MG63 (cell line): ENCODE measurements around the gene JPT1. TPM values are rescaled to one million over a fixed set of nuclear protein-coding genes. Genes with fewer than 3 reads are reported as not detected.

ENCODE experiments used
- DNase-seq: peaks from one replicate; pipeline ENCODE4 v3.0.0-alpha.2; 2020
- H3K27me3 ChIP-seq: fragments of 250-450 bp; sonication (Bioruptor Pico); 2 replicates; pipeline ENCODE4 v1.5.1; 2020; ENCODE audit warnings: mild to moderate bottlenecking, moderate library complexity
- H3K36me3 ChIP-seq: fragments of 250-450 bp; sonication (Bioruptor Pico); 2 replicates; pipeline ENCODE4 v1.5.1; 2020; ENCODE audit warnings: mild to moderate bottlenecking, moderate library complexity
- H3K4me3 ChIP-seq: fragments of 250-450 bp; sonication (Bioruptor Pico); 2 replicates; pipeline ENCODE4 v1.5.1; 2020; ENCODE audit warnings: mild to moderate bottlenecking, moderate library complexity
- H3K9me3 ChIP-seq: fragments of 250-450 bp; sonication (Bioruptor Pico); 2 replicates; pipeline ENCODE4 v1.5.1; 2020; ENCODE audit warnings: mild to moderate bottlenecking, moderate library complexity
- total RNA-seq: library from RNA; depleted of rRNA; stranded (reverse); fragments of >200 nt; shearing (Covaris generic); gene quantifications from 2 replicates; pipeline ENCODE4 v1.2.3, GENCODE V29; 2014; ENCODE audit warnings: low replicate concordance

Gene JPT1
- total RNA-seq, 1 experiment from 2014 or later: 285 TPM

- peaks cover under 1% of the 10 kb centered on the region; the same call in 1 of the 2 replicates for H3K9me3 ChIP-seq
- H3K36me3 ChIP-seq: peaks cover 24% of the 10 kb centered on the region
- no peaks in the 10 kb centered on the region for H3K27me3 ChIP-seq
- no peak for DNase-seq
- no peak overlapping the region for H3K4me3 ChIP-seq
These were observed 36.0 kb downstream of the JPT1 start for GRCh38 chr17:75118307-75118706.

DNA sequence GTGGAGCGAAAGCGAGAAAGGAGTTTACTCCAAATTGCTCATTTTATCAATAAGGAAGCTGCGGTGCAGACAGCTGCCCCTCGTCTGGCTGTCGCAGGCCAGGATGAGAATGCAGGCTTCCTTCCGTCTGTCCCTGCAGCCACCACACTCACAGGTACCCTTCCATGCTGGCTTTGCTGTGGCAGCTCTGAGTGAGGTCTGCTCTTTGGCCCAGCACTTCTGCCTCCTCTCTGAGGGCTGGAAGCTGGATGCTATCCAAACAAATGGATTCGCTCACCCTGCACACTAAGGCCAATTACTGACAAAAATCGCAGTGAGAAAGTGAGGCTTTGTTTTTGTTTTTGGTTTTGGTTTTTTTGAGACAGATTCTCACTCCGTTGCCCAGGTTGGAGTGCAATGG lies 37.6 kb downstream of the JPT1 start:
- DNase-seq: no peak
- Histone ChIP-seq H3K36me3 (peaks cover 24% of the 10 kb centered on the region), H3K4me3 (no peak overlapping the region), H3K9me3 (no peaks in the 10 kb centered on the region; the same call in 1 of the 2 replicates), H3K27me3 (no peaks in the 10 kb centered on the region)

- Histone ChIP-seq H3K4me3 (no peak overlapping the region), H3K9me3 (no peaks in the 10 kb centered on the region), H3K36me3 (peaks cover 20% of the 10 kb centered on the region), H3K27me3 (no peaks in the 10 kb centered on the region)
- peak; percentile 78 for DNase-seq
These were observed 38.8 kb downstream of the JPT1 start for GRCh38 chr17:75115555-75115954.

DNA sequence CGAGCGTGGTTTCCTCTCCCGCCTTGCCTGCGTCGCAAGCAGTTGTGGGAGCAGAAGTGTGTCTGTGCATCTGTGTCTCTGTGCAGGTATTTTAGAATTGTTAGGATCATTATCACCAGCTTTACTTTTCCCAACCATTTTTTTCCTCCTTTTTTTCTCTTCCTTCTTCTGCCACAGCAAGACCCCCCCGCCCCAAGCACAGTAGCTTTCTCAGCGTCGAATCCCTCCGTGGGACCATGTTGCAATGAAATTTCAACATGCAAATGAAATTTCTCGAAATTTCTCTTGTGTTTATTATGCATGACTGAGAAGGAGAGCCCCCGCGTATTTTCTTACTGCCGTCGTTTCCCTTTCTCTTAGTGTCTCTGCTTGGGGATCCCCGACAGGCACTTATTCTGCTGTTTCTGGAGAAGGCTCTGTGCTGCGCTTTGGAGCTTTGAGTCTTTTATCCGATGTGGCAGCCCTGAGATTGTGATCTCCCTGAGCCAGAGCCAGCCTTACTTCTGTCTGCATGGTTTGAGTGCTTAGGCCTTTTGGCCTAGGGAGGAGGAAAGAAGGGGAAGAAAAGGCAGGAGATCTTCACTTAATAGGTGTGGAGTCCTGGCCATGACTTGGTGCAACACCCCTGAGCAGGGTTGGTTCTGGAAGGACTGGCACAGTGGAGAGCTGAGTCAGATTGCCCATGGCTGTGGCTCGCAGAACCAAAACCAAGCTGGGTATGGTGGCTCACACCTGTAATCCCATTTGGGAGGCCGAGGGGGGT lies 39.6 kb downstream of the JPT1 start:
- peak overlapping the region; percentile 30 for H3K4me3 ChIP-seq
- H3K9me3 ChIP-seq: no peaks in the 10 kb centered on the region
- no peaks in the 10 kb centered on the region for H3K27me3 ChIP-seq
- DNase-seq: no peak
- peaks cover 15% of the 10 kb centered on the region for H3K36me3 ChIP-seq

DNA sequence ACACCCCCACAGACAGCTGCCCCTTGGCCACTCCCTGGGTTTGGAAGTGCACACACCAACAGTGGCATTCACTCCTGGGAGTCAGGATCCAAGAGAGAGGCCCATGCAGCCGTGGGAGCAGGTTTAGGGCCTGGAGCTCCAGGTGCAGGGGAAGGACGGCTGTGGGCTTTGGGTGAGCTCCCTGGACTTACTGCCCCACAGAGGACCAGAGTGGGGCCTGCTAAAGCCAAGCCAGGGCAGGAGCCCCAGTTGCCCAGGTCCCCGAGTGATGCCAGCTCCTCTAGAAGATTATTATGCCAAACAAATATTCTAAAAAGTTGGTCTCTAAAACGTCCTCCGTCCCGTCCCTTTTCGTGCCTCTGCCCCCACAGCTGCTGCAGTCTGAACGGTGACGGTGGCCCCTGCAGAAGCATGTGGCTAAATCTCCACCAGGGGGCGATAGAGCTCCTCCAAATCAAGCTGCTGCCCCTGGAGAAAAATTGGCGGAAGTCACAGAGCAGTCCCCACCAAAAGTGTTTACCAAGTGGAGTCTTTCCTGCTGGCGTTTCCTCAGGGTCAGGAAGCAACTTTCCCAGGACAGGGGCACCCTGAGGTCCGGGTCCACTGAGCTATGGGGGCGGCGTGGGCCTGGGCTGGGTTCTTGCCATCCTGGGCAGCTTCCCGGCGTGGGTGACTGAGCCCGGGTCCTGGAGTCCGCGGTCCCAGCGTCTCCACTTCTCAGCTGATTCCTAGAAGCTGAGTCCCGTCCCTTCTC lies 40.3 kb downstream of the JPT1 start:
- Histone ChIP-seq H3K27me3 (no peaks in the 10 kb centered on the region), H3K4me3 (peak overlapping the region; percentile 30), H3K9me3 (no peaks in the 10 kb centered on the region), H3K36me3 (peaks cover 11% of the 10 kb centered on the region)
- DNase-seq: peak; percentile 79

DNA sequence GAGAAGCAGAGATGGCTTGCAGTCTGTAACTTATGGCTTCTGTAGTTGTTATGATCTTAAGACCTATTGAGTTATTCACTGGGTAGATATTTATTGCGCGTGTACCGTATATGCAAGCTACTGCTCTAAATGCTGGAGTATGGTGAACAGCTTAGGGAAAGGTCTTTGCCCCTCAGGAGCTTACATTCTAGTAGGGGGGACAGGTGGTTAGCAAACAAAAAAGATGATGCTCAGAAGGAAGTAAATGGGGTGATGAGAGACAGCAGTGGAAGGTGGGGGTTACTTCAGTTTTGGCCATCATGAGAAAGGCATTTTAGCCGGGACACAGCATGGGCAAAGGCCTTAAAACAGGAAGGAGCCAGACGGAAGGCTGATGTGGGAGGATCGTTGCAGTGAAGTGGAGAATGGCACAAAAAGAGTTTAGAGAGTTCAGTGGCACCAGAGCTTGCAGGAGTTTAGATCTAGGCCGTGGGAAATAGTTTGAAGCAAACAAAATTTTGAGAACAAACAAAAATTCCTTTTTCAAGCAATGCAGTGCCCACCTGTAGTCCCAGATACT lies 42.5 kb downstream of the JPT1 start:
- Histone ChIP-seq H3K4me3 (no peak overlapping the region), H3K27me3 (no peaks in the 10 kb centered on the region), H3K36me3 (peaks cover 10% of the 10 kb centered on the region; the same call in 1 of the 2 replicates), H3K9me3 (no peaks in the 10 kb centered on the region)
- DNase-seq: no peak

DNA sequence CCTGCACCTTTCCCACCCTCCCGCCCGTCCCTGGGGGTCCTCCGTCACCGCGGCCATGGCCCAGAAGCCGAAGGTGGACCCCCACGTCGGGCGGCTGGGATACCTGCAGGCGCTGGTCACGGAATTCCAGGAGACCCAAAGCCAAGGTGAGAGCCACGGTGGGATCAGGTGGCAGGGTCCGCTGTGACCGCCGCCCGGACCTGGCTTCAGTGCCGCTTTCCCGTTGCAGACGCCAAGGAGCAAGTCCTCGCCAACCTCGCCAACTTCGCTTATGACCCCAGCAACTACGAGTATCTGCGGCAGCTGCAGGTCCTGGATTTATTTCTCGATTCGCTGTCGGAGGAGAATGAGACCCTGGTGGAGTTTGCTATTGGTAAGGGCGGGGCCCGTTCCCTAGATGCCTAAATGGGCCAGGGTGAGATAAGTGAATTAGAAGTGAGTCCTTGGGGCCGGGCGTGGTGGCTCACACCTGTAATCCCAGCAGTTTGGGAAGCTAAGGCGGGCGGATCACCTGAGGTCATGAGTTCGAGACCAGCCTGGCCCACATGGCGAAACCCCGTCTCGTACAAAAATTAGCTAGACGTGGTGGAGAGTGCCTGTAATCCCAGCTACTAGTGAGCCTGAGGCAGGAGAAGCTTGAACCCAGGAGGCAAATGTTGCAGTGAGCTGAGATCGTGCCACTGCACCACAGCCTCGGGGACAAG lies 43.9 kb downstream of the JPT1 start:
- peak overlapping the region; percentile 86 for H3K4me3 ChIP-seq
- no peaks in the 10 kb centered on the region for H3K9me3 ChIP-seq
- H3K27me3 ChIP-seq: no peaks in the 10 kb centered on the region
- DNase-seq: peak; percentile 36
- peaks cover 10% of the 10 kb centered on the region; the same call in 1 of the 2 replicates for H3K36me3 ChIP-seq

GRCh38 chr17:75109407-75110233 lies 44.7 kb downstream of the JPT1 start, which contains the start of gene ARMC7:
Gene ARMC7 (plus strand): TSS chr17:75109969. CDS start chr17:75110289, 320 bp downstream.
- Histone ChIP-seq H3K9me3 (no peaks in the 10 kb centered on the region), H3K4me3 (peak within 1 kb of the TSS; percentile 86), H3K27me3 (no peaks in the 10 kb centered on the region), H3K36me3 (peaks cover 8% of the 10 kb centered on the region; the same call in 1 of the 2 replicates)
- peak; percentile 89 for DNase-seq

- H3K4me3 ChIP-seq: peak overlapping the region; percentile 86
- H3K36me3 ChIP-seq: peaks cover 2% of the 10 kb centered on the region; the same call in 1 of the 2 replicates
- DNase-seq: no peak
- no peaks in the 10 kb centered on the region for H3K9me3 ChIP-seq
- no peaks in the 10 kb centered on the region for H3K27me3 ChIP-seq
These were observed 45.3 kb downstream of the JPT1 start for GRCh38 chr17:75109046-75109406.

- Histone ChIP-seq H3K9me3 (no peaks in the 10 kb centered on the region), H3K4me3 (no peak overlapping the region), H3K27me3 (no peaks in the 10 kb centered on the region), H3K36me3 (no peaks in the 10 kb centered on the region)
- no peak for DNase-seq
These were observed 46.1 kb downstream of the JPT1 start for GRCh38 chr17:75108193-75108592.

DNA sequence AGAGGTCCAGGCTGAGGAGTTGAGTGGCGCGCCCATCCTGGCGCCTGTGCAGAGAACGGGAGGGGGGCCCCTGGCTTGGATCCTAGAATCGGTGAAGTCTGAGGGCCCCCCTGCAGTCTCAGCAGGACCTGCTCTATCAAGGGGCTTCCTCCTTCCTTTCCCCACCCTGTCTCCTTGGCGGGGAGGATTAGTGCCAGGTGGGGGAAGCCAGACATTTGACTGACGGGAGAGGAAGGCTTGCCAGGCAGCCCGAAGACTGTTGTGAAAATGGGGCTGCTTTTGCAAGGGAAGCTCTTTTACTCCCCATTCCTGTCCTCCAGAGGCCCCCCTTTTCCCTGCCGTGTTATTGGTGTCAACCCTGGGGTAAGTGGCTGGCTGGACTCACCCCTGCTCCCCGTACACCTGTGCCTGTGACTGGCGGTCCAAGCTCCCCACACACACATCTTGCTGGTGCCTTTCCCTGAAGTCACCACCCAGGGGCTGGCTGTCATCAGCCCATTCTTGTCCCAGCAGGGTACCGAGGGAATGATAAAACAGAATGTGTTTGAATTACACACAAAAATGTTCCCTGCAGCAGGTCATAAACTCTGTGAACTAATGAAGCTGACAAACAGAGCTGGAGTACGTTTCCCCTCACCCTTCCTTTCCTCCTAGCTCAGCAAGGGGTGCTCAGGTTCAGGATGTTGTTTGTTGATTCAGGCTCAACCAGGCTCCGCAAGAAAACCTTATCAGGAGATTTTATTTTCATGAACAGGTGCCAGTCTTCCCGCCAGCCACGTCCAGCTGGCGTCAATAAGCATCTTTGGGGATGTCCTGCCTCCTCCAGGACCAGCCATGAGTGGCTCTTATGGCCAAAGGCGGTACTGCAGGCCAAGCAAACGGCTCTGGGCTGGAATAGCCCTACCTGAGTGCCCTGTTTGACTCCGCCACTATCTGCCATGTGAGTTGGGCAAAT lies 48.9 kb downstream of the JPT1 start:
- peak; percentile 51 for DNase-seq
- Histone ChIP-seq H3K4me3 (no peak overlapping the region), H3K9me3 (no peaks in the 10 kb centered on the region), H3K36me3 (no peaks in the 10 kb centered on the region), H3K27me3 (no peaks in the 10 kb centered on the region)

- Histone ChIP-seq H3K9me3 (no peaks in the 10 kb centered on the region), H3K36me3 (no peaks in the 10 kb centered on the region), H3K4me3 (no peak overlapping the region), H3K27me3 (no peaks in the 10 kb centered on the region)
- DNase-seq: no peak
These were observed 50.4 kb downstream of the JPT1 start for GRCh38 chr17:75103601-75104554.

DNA sequence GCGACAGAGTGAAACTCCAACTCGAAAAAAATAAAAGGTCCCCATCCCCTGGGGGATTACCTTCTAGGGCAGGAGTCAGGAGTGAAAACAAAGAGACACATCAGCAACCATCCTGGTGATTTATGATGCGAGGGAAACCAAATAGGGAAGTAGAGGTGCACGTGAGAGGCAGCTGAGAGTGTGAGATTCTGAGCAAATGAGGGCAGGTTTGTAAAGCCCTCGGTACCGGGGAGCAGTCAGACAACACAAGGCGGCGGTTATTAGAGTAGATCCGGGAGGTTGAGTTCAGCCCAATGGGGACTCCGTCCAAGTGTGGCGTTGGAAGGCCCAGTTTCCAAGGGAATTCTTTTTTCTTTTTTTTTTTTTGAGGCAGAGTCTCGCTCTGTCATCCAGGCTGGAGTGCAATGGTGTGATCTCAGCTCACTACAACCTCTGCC lies 51.9 kb downstream of the JPT1 start:
- H3K9me3 ChIP-seq: no peaks in the 10 kb centered on the region
- no peak for DNase-seq
- H3K36me3 ChIP-seq: no peaks in the 10 kb centered on the region
- H3K27me3 ChIP-seq: no peaks in the 10 kb centered on the region
- H3K4me3 ChIP-seq: no peak overlapping the region
